HEK293 (cell line): Measurements from ENCODE around the gene PPEF2.

Experiments
- CTCF ChIP-seq: fragments of 450-650 bp; formaldehyde crosslinking; IDR thresholded peaks from 2 replicates; pipeline ENCODE4 v1.5.1; 2016; ENCODE audit warnings: missing biosample characterization, missing genetic modification characterization
- KLF10 ChIP-seq: fragments of 450-650 bp; IDR thresholded peaks from 2 replicates; pipeline ENCODE4 v1.5.1; 2018; ENCODE audit warnings: missing biosample characterization, mild to moderate bottlenecking, missing genetic modification characterization
- PRDM10 ChIP-seq: fragments of 450-650 bp; formaldehyde crosslinking; IDR thresholded peaks from 2 replicates; pipeline ENCODE4 v1.5.1; 2016; ENCODE audit warnings: missing biosample characterization, missing genetic modification characterization
- SP2 ChIP-seq: fragments of 450-650 bp; formaldehyde crosslinking; IDR thresholded peaks from 2 replicates; pipeline ENCODE4 v1.5.1; 2016; ENCODE audit warnings: missing biosample characterization, missing genetic modification characterization
- ZBTB11 ChIP-seq: fragments of 450-650 bp; formaldehyde crosslinking; conservative IDR thresholded peaks from 2 replicates; pipeline ENCODE4 v1.5.1; 2016; ENCODE audit warnings: low read depth, missing biosample characterization, missing genetic modification characterization
- ZNF239 ChIP-seq: fragments of 450-650 bp; formaldehyde crosslinking; IDR thresholded peaks from 2 replicates; pipeline ENCODE4 v1.5.1; 2016; ENCODE audit warnings: missing biosample characterization, missing genetic modification characterization
- ZNF639 ChIP-seq: fragments of 450-650 bp; formaldehyde crosslinking; IDR thresholded peaks from 2 replicates; pipeline ENCODE4 v1.5.1; 2016; ENCODE audit warnings: missing biosample characterization, missing genetic modification characterization
- ZNF768 ChIP-seq: fragments of 450-650 bp; formaldehyde crosslinking; IDR thresholded peaks from 2 replicates; pipeline ENCODE4 v1.5.1; 2018; ENCODE audit warnings: missing biosample characterization, mild to moderate bottlenecking, missing genetic modification characterization

GRCh38 chr4:75908555-75908954 is 6.3 kb upstream of the PPEF2 start:
- no peak for TF ChIP-seq CTCF (tag by site-specific recombination)
- no peak for TF ChIP-seq KLF10 (tag by site-specific recombination)
- no peak for TF ChIP-seq ZNF239 (tag by site-specific recombination)
- no peak for TF ChIP-seq SP2
- TF ChIP-seq ZBTB11 (tag by site-specific recombination): no peak
- TF ChIP-seq ZNF639 (tag by site-specific recombination): no peak
- no peak for TF ChIP-seq PRDM10 (tag by site-specific recombination)
- TF ChIP-seq ZNF768: no peak
